Panc1 (cell line): Measurements from ENCODE around the gene STON1. TPM values are rescaled to one million over a fixed set of nuclear protein-coding genes. Genes with fewer than 3 reads are reported as not detected.

Experiments used
- ATAC-seq: fragments of 200-7000 bp; cut with Tn5 transposase; 2 replicates; pipeline ENCODE4 v1.9.1; 2020; ENCODE audit warnings: mild to moderate bottlenecking, moderate library complexity
- BruUV-seq: library from RNA; stranded (reverse); fragments of 400-500 nt; replicated peaks from 2 replicates; lab custom pipeline; 2021; lab: Mats Ljungman, UMichigan
- CTCF ChIA-PET: fragments of 300-600 bp; sonication (Branson Sonifier 250); formaldehyde crosslinking; loops from one replicate; lab custom pipeline; 2022; ENCODE audit warnings: antibody characterized with exemption; lab: Charles Lee
- POLR2A ChIA-PET: fragments of 300-600 bp; sonication (Branson Sonifier 250); formaldehyde crosslinking; loops from one replicate; lab custom pipeline; 2022; ENCODE audit warnings: antibody characterized with exemption; lab: Charles Lee
- DNase-seq: peaks from one replicate; pipeline ENCODE4 v3.0.0-alpha.2; 2010; ENCODE audit warnings: low read depth, low spot score
- H3K27ac ChIP-seq: 2 replicates; pipeline ENCODE4 v1.5.1; 2011; ENCODE audit warnings: mild to moderate bottlenecking, low read length, inconsistent platforms
- H3K27me3 ChIP-seq: fragments of 200-500 bp; sonication (Bioruptor generic); 2 replicates; pipeline ENCODE4 v1.6.0; 2014; ENCODE audit warnings: low read length, inconsistent platforms; ENCODE audit not compliant: control insufficient read depth, insufficient read depth
- H3K36me3 ChIP-seq: fragments of 200-500 bp; sonication (Bioruptor generic); 2 replicates; pipeline ENCODE4 v1.5.1; 2014; ENCODE audit warnings: inconsistent platforms, mild to moderate bottlenecking, low read length, moderate library complexity; ENCODE audit not compliant: control insufficient read depth, insufficient read depth
- H3K4me1 ChIP-seq: 2 replicates; pipeline ENCODE4 v1.5.1; 2011; ENCODE audit warnings: inconsistent platforms, mild to moderate bottlenecking, low read length, moderate library complexity; ENCODE audit not compliant: control insufficient read depth, insufficient read depth
- H3K4me3 ChIP-seq, 2 experiments: 2 replicates each; pipeline ENCODE4 v1.5.1; 2011 to 2012; ENCODE audit warnings: low read depth in 2 of 2, low read length in 2 of 2, mild to moderate bottlenecking in 2 of 2, inconsistent platforms in 1 of 2, moderate library complexity in 1 of 2
- H3K9me3 ChIP-seq: fragments of 200-500 bp; sonication (Bioruptor generic); 2 replicates; pipeline ENCODE4 v1.5.1; 2014; ENCODE audit warnings: low read depth, mild to moderate bottlenecking, inconsistent platforms, low read length, moderate library complexity; ENCODE audit not compliant: control insufficient read depth, insufficient read depth
- CTCF ChIP-seq: fragments of 450-650 bp; IDR thresholded peaks from 2 replicates; pipeline ENCODE4 v1.5.1; 2017; ENCODE audit warnings: mild to moderate bottlenecking
- POLR2AphosphoS5 ChIP-seq: IDR thresholded peaks from 2 replicates; pipeline ENCODE4 v1.6.1; 2012; ENCODE audit warnings: mild to moderate bottlenecking, low read depth, low read length, moderate library complexity
- REST ChIP-seq, 2 experiments: IDR thresholded peaks; 2 replicates each; pipeline ENCODE4 v1.6.1; 2011 to 2012; ENCODE audit warnings: low read depth in 2 of 2, control low read depth in 1 of 2, low read length in 1 of 2, mild to moderate bottlenecking in 1 of 2, moderate library complexity in 1 of 2; ENCODE audit not compliant: insufficient read depth in 1 of 2
- SIN3A ChIP-seq: IDR thresholded peaks from 2 replicates; pipeline ENCODE4 v1.6.1; 2012; ENCODE audit warnings: low read depth, mild to moderate bottlenecking, low read length, moderate library complexity, borderline replicate concordance; ENCODE audit not compliant: insufficient read depth
- TCF7L2 ChIP-seq: IDR thresholded peaks from 2 replicates; pipeline ENCODE4 v1.6.1; 2011; ENCODE audit warnings: mild to moderate bottlenecking, low read depth, low read length, inconsistent platforms
- in situ Hi-C: cut with HindIII; loops from 2 replicates; pipeline ENCODE4 v1.10.0; 2016; ENCODE audit warnings: low sequenced_read_pairs, low pct_unique_long_range_greater_than_20kb
- intact Hi-C: fragments of 100-400 bp; cut with micrococcal nuclease; formaldehyde crosslinking; loops from one replicate; pipeline ENCODE4 v1.10.0; 2022; ENCODE audit not compliant: unreplicated experiment
- total RNA-seq: library from RNA; stranded (reverse); gene quantifications from one replicate; pipeline ENCODE4 v1.2.1, GENCODE V29; 2021; ENCODE audit not compliant: unreplicated experiment

The STON1 gene
- total RNA-seq, 1 experiment from 2014 or later: 0.92 TPM

- intact Hi-C loops: no loop called here
- ChIA-PET POLR2A (no interaction called here), CTCF (no interaction called here)
- TF ChIP-seq TCF7L2 (no peak), POLR2AphosphoS5 (no peak), SIN3A (no peak), CTCF (no peak)
- H3K4me1 ChIP-seq: no peaks in the 10 kb centered on the region
- in situ Hi-C loops: no loop called here
- no peak for DNase-seq
- no peaks in the 10 kb centered on the region for H3K9me3 ChIP-seq
- no peaks in the 10 kb centered on the region for H3K27me3 ChIP-seq
- H3K4me3 ChIP-seq: no peak overlapping the region
- ATAC-seq: no peak
- no TSS peak for BruUV-seq
- no peaks in the 10 kb centered on the region for H3K36me3 ChIP-seq
- no peak overlapping the region for H3K27ac ChIP-seq
Observed at GRCh38 chr2:48541666-48542389, 11.9 kb downstream of the STON1 start.

- no peak for TF ChIP-seq TCF7L2
- no peak for TF ChIP-seq SIN3A
- no peak for TF ChIP-seq POLR2AphosphoS5
- no peak for TF ChIP-seq CTCF
- TF ChIP-seq REST (IDR thresholded peaks at IDR 0.05; ENCODE audit: insufficient read depth in 1 of 2, low read depth in 2 of 2, low read length in 1 of 2): no peak
- no peak overlapping the region for H3K4me3 ChIP-seq
- BruUV-seq: no TSS peak
- ChIA-PET POLR2A (interaction anchor here (0.6 kb wide), 1 partner anchor 69 kb away, joined by 3 read pairs; no protein-coding TSS in a partner anchor), CTCF (interaction anchor here (0.6 kb wide), 2 partner anchors 14 to 38 kb away, joined by 4 to 5 read pairs; no protein-coding TSS in a partner anchor)
- no peak overlapping the region for H3K27ac ChIP-seq
- no peaks in the 10 kb centered on the region for H3K9me3 ChIP-seq
- ATAC-seq (no peak), DNase-seq (no peak)
- intact Hi-C loops (no loop called here), in situ Hi-C loops (no loop called here)
- H3K36me3 ChIP-seq: no peaks in the 10 kb centered on the region
- H3K4me1 ChIP-seq: no peaks in the 10 kb centered on the region
- no peaks in the 10 kb centered on the region for H3K27me3 ChIP-seq
Observed at GRCh38 chr2:48543895-48544294, 13.9 kb downstream of the STON1 start.
